ENCODE data around the gene SON.
"Not testable (repeated sequence)": the region's sequence is repeated elsewhere in the genome, so short reads cannot be mapped to it uniquely, and the experiment has no call there.

Gene SON

GRCh38 chr21:33569991-33570390, 27.2 kb downstream of the SON start:
- DNase-seq (ENCODE audit: extremely low read depth, low read depth), result no peak
- TF ChIP-seq CTCF (IDR thresholded peaks at IDR 0.05; ENCODE audit: low read depth, low read length, missing control alignments), result no peak
- H3K4me3 ChIP-seq (replicated peaks; ENCODE audit: low read depth, low read length), result no peak overlapping the region

GRCh38 chr21:33572350-33572749, 29.5 kb downstream of the SON start:
- DNase-seq (ENCODE audit: extremely low read depth, low read depth), result no peak
- no peak for TF ChIP-seq CTCF (IDR thresholded peaks at IDR 0.05; ENCODE audit: low read depth, low read length, missing control alignments)
- no peak overlapping the region for H3K4me3 ChIP-seq (replicated peaks; ENCODE audit: low read depth, low read length)

GRCh38 chr21:33576741-33577141, 33.9 kb downstream of the SON start:
- not testable (repeated sequence) for H3K4me3 ChIP-seq (replicated peaks; ENCODE audit: low read depth, low read length); DNase-seq (ENCODE audit: extremely low read depth, low read depth)

DNA sequence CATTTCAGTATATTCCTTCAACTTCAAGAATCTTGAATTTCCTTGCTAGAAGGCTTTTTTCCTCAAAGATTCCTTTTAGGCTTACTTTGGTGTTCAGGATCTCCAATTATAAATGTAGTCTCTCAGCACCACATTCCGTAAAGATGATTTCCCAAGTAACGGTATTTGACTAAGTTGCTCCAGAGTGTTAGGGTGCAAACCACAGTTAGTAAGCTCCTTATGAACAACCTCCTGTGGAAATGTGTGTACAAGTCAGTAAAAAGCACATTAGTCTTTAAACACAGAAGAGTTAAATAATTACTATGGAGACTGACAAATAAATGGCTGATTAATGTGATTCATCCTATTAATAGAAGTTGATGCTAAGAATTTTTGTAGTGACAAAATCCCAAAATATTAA, 35.4 kb downstream of the SON start:
- no peak overlapping the region for H3K4me3 ChIP-seq (replicated peaks; ENCODE audit: low read depth, low read length)
- TF ChIP-seq CTCF (IDR thresholded peaks at IDR 0.05; ENCODE audit: low read depth, low read length, missing control alignments), result no peak
- no peak for DNase-seq (ENCODE audit: extremely low read depth, low read depth)

DNA sequence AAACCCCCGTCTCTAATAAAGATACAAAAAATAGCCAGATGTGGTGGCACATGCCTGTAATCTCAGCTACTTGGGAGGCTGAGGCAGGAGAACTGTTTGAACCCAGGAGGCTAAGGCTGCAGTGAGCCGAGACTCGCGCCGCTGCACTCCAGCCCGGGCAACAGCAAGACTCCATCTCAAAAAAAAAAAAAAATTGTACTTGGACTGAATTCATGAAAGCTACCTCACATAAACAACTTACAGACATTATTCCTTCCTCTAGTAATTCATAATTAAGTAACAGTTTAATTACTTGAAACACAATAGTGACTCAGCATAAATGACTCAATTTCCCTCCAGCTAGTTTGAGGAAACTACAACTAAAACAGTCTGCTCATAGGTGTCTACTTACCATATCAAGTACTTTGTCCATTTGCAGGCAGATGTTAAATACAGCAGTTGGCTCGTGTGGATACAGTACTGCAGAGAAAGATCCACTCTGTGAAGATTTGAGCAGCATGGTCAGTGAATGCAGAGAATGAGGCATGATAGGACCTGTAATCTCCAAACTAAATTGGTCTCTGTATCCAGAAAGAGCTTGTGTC, 36.2 kb downstream of the SON start:
- TF ChIP-seq CTCF (IDR thresholded peaks at IDR 0.05; ENCODE audit: low read depth, low read length, missing control alignments), result no peak
- DNase-seq (ENCODE audit: extremely low read depth, low read depth), result peak; percentile 11
- H3K4me3 ChIP-seq (replicated peaks; ENCODE audit: low read depth, low read length), result no peak overlapping the region

- no peak for TF ChIP-seq CTCF (IDR thresholded peaks at IDR 0.05; ENCODE audit: low read depth, low read length, missing control alignments)
- H3K4me3 ChIP-seq (replicated peaks; ENCODE audit: low read depth, low read length), result no peak overlapping the region
- no peak for DNase-seq (ENCODE audit: extremely low read depth, low read depth)
Observed at GRCh38 chr21:33584455-33584854, 41.6 kb downstream of the SON start.

DNA sequence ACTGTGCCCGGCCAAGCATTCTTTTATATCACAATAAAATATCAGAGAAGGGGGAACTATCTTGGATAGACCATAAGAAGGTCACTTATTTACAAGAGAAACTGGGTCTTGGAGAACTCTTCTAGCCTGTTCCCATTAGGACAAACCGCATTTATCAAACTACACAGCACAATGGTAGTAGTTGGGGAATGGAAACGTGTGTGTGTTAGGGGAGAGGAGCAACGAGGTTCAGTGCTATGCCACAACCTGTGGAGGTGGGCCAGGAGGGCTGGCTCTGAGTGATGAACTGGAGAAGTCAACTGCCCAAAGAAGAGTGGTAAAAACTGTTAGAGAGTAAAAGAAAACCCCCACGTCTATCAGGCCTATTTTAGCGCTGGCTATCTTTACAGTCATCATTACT, 44.1 kb downstream of the SON start:
- DNase-seq (ENCODE audit: extremely low read depth, low read depth), result no peak
- TF ChIP-seq CTCF (IDR thresholded peaks at IDR 0.05; ENCODE audit: low read depth, low read length, missing control alignments), result no peak
- H3K4me3 ChIP-seq (replicated peaks; ENCODE audit: low read depth, low read length), result peak overlapping the region; percentile 72

Measured in HFF-Myc (cell line).